Kidney epithelial cell (primary cell): ENCODE measurements around the gene PCAT6. TPM values are rescaled to one million over a fixed set of nuclear protein-coding genes. Genes with fewer than 3 reads are reported as not detected.

Experiments
- DNase-seq: peaks from one replicate; pipeline ENCODE4 v3.0.0-alpha.2; 2010; ENCODE audit warnings: low read depth
- H3K27me3 ChIP-seq: 2 replicates; pipeline ENCODE4 v1.6.0; 2011; ENCODE audit warnings: low read length; ENCODE audit not compliant: control insufficient read depth, insufficient read depth
- H3K36me3 ChIP-seq: 2 replicates; pipeline ENCODE4 v1.5.1; 2011; ENCODE audit warnings: low read length; ENCODE audit not compliant: control insufficient read depth, insufficient read depth
- H3K4me3 ChIP-seq: 2 replicates; pipeline ENCODE4 v1.5.1; 2011; ENCODE audit warnings: low read depth, mild to moderate bottlenecking, control low read depth, low read length
- total RNA-seq: library from RNA; depleted of rRNA; stranded (reverse); fragments of >200 nt; gene quantifications from 2 replicates; pipeline ENCODE4 v1.2.3, GENCODE V29; 2015
- TF ChIP-seq, protein P1 (sequence below): IDR thresholded peaks from 2 replicates; pipeline ENCODE4 v1.5.1; 2011; ENCODE audit warnings: mild to moderate bottlenecking, moderate library complexity, low read length, control low read depth, inconsistent platforms; ENCODE audit not compliant: insufficient read depth, poor library complexity, severe bottlenecking

The PCAT6 gene
- total RNA-seq, 1 donor from 2014 or later: not detected

GRCh38 chr1:202836623-202837403 is 26.1 kb downstream of the PCAT6 start:
- DNase-seq: no peak
- Histone ChIP-seq H3K4me3 (no peak overlapping the region), H3K27me3 (peaks cover 11% of the 10 kb centered on the region), H3K36me3 (no peaks in the 10 kb centered on the region)
- TF ChIP-seq, protein P1, sequence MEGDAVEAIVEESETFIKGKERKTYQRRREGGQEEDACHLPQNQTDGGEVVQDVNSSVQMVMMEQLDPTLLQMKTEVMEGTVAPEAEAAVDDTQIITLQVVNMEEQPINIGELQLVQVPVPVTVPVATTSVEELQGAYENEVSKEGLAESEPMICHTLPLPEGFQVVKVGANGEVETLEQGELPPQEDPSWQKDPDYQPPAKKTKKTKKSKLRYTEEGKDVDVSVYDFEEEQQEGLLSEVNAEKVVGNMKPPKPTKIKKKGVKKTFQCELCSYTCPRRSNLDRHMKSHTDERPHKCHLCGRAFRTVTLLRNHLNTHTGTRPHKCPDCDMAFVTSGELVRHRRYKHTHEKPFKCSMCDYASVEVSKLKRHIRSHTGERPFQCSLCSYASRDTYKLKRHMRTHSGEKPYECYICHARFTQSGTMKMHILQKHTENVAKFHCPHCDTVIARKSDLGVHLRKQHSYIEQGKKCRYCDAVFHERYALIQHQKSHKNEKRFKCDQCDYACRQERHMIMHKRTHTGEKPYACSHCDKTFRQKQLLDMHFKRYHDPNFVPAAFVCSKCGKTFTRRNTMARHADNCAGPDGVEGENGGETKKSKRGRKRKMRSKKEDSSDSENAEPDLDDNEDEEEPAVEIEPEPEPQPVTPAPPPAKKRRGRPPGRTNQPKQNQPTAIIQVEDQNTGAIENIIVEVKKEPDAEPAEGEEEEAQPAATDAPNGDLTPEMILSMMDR: no peak

DNA sequence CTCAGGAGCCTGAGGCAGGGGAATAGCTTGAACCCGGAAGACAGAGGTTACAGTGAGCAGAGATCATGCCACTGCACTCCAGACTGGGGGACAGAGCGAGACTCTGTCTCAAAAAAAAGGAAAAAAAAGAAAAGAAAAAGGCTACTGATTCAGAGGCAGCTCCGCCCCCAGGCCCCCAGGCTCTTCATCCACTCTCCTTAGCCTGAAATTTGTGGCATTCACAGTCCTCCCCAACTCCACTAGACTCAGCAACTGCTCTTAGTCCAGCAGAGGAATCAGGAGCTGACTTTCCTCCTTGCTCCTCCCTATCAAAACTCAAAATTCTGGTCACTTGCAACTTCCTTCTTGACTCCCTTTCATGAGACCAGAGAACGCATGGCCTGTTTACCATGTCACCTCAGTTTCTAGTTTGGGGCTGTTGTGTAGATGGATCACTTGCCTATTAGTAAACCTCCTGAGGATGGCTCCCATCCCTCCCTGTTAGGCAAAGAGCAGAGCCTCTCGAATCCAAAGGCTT is 27.1 kb downstream of the PCAT6 start:
- Histone ChIP-seq H3K36me3 (no peaks in the 10 kb centered on the region), H3K27me3 (peaks cover 11% of the 10 kb centered on the region), H3K4me3 (no peak overlapping the region)
- DNase-seq: no peak
- TF ChIP-seq, protein P1: no peak

- no peaks in the 10 kb centered on the region for H3K27me3 ChIP-seq
- H3K4me3 ChIP-seq: no peak overlapping the region
- H3K36me3 ChIP-seq: no peaks in the 10 kb centered on the region
- TF ChIP-seq, protein P1: no peak
- no peak for DNase-seq
Measured at GRCh38 chr1:202843081-202843480, 32.3 kb downstream of the PCAT6 start.

DNA sequence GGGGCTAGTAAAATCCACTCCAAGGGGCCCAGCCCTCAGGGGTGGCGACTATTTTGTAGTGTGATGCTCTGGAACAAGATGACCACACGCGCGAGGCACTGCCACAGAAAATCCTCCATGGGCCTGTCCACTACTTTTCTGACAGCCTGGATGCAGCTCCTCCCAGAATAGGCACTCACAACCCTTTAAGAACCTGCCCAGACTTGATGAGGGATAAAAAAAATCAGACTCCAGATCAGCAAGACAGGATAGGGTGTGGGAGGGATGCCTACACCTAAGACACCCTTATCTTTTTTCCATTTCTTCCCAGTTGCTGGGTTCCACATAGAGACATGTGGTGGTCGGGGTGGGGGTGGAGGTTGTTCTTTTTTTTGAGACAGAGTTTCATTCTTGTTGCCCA is 33.5 kb downstream of the PCAT6 start:
- H3K27me3 ChIP-seq: no peaks in the 10 kb centered on the region
- H3K4me3 ChIP-seq: no peak overlapping the region
- no peak for DNase-seq
- TF ChIP-seq, protein P1: no peak
- H3K36me3 ChIP-seq: no peaks in the 10 kb centered on the region

GRCh38 chr1:202844935-202845334 is 34.2 kb downstream of the PCAT6 start:
- Histone ChIP-seq H3K4me3 (no peak overlapping the region), H3K27me3 (no peaks in the 10 kb centered on the region), H3K36me3 (no peaks in the 10 kb centered on the region)
- no peak for DNase-seq
- TF ChIP-seq, protein P1: no peak

GRCh38 chr1:202848191-202848542 is 37.4 kb downstream of the PCAT6 start:
- TF ChIP-seq, protein P1: no peak

More at GRCh38 chr1:202848191-202848542, 37.4 kb downstream of the PCAT6 start:
- no peaks in the 10 kb centered on the region for H3K27me3 ChIP-seq
- no peaks in the 10 kb centered on the region for H3K36me3 ChIP-seq
- H3K4me3 ChIP-seq: no peak overlapping the region
- DNase-seq: no peak
